Measurements from ENCODE around the gene BHLHE23. TPM values are rescaled to one million over a fixed set of nuclear protein-coding genes. Genes with fewer than 3 reads are reported as not detected.

The BHLHE23 gene
- total RNA-seq, 2 donors from 2014 or later, result not detected

DNA sequence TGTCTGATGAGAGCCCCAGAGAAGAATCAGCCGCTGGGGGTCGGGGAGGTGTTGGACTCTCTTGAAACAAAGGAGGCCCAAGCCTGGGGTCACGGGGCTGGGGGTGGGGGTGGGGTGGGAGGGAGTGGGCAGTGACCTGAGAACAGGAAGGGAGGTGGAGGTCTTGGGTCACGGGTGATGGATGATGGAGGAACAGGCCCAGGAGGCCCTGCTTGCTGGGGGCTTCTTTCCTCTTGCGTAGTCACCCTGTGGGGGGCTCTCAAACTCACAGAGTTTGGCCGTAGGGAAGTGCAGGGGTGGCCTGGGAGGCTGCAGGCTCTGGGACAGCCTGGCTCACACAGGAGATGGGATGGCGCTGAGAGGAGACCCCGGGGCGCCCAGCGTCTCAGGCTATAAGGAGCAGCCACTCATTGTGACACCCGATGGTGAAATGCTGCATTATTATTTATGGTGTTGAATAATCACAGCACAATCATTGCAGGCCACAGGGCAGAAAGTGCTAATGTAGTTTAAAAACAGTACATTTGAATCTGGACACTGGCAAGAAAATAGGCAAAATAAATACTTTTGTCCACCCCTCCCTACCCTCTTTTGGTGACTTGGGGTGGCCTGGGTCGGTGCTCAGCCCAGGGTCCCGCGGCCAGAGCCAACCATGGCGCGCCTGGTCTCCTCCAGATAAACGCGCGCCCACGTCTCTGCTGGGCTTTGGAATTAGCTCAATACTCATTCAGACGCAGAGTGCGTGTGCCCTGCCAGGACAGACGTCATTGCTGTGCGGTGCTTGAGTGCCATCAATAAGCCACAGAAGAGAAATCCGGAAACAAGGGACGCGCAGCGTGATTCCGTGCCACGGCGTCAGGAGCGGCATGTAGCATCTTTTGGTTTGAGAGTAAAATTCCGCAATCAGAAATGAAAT is 27.3 kb upstream of the BHLHE23 start:
- Histone ChIP-seq H3K4me3 (no peak overlapping the region), H3K4me1 (no peaks in the 10 kb centered on the region), H3K36me3 (no peaks in the 10 kb centered on the region), H3K27ac (no peak overlapping the region), H3K9me3 (no peaks in the 10 kb centered on the region), H3K27me3 (peaks cover 12% of the 10 kb centered on the region), H3K9ac (ENCODE audit: low read depth in 2 of 2, low read length in 2 of 2) (no peak overlapping the region)
- TF ChIP-seq, protein P1, sequence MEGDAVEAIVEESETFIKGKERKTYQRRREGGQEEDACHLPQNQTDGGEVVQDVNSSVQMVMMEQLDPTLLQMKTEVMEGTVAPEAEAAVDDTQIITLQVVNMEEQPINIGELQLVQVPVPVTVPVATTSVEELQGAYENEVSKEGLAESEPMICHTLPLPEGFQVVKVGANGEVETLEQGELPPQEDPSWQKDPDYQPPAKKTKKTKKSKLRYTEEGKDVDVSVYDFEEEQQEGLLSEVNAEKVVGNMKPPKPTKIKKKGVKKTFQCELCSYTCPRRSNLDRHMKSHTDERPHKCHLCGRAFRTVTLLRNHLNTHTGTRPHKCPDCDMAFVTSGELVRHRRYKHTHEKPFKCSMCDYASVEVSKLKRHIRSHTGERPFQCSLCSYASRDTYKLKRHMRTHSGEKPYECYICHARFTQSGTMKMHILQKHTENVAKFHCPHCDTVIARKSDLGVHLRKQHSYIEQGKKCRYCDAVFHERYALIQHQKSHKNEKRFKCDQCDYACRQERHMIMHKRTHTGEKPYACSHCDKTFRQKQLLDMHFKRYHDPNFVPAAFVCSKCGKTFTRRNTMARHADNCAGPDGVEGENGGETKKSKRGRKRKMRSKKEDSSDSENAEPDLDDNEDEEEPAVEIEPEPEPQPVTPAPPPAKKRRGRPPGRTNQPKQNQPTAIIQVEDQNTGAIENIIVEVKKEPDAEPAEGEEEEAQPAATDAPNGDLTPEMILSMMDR (IDR thresholded peaks at IDR 0.05), result no peak
- intact Hi-C loops (cut with DNase I), result no loop called here
- no peak for DNase-seq

DNA sequence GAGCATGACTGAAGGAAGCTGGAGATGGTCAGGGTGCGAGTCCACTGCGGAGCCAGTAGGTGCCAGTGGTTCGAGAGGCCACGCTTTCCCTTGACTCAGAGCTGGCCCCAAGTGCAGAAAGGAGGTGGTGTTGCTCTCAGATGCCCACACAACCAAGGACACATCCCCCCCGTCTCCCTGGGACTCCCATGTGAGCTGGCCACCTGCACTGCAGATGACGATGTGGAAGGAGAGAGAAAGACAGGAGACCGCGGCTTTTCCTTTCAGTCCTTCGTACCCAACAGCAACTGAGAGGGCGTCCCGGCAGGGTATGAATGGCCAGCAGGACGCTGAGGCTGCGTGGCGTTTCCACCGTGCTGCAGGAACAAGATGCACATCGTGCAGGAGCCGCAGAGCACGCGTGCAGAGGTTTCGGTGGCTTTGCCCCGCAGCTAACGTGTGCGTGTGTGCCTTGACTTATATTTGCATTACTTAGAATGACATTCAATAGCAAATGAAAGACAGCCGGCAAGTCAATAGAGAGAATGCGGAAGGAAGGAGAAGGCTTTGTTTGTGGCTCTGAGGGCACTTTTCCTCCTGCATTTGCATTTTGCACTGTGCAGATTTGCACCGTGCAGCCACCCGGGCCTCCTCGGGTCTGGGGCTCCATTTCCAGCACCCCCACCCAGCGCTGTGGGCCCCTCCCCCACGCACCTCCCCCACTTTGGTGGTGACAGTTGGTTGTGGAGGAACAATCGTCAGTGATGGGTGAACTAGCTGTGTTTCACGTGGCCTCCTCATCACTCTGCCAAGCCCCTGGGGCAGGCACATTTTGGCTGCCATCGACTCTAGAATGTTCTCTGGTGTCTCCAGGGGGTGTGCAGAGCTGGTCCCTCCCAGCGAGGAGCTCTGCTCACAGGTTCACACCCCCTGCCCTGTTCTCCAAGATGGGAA is 26.4 kb upstream of the BHLHE23 start:
- TF ChIP-seq, protein P1 (IDR thresholded peaks at IDR 0.05), result no peak
- no peak for DNase-seq
- H3K36me3 ChIP-seq, result no peaks in the 10 kb centered on the region
- H3K9ac ChIP-seq (ENCODE audit: low read depth in 2 of 2, low read length in 2 of 2), result no peak overlapping the region
- peaks cover 16% of the 10 kb centered on the region for H3K27me3 ChIP-seq
- intact Hi-C loops (cut with DNase I), result no loop called here
- H3K9me3 ChIP-seq, result no peaks in the 10 kb centered on the region
- no peaks in the 10 kb centered on the region for H3K4me1 ChIP-seq
- H3K4me3 ChIP-seq, result no peak overlapping the region
- no peak overlapping the region for H3K27ac ChIP-seq

DNA sequence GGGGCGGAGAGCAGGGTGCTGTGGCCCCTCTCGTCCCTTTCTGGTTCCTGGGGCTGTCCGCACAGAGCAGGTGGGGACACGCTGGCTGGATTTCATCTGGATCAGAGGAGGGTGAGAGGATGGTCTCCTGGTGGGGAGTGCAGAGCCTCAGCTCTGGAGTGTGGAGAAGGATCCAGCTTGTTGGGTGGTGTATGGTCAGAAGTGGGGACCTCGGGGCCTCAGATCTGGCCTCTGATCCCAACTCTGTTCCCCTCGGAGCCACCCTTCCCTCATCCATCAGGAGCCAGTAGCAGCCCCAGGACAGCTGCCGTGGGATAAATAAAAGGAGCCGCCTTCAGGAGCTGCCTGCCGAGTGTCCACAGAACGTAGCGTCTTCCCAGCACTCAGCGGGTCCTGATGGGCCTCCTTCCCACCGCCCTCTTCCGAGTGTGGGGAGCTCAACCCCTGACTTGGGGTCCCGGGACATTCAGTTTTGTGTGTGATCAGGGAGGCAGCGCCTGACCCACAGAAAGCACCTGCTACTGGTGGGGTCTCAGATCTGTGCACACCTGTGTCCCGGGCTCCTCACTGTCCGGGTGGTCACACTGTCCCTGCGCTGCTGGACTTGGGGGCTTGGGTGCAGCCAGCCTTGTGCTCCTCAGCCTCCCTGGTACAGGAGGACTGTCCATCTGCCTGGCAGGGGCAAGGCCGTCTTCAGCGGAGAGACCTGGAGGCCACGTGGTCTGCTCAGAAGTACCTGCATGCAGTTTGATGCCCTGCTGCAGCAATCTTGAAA is 25.4 kb upstream of the BHLHE23 start:
- Histone ChIP-seq H3K9ac (ENCODE audit: low read depth in 2 of 2, low read length in 2 of 2) (no peak overlapping the region), H3K27ac (no peak overlapping the region), H3K4me3 (no peak overlapping the region), H3K36me3 (no peaks in the 10 kb centered on the region), H3K27me3 (peaks cover 22% of the 10 kb centered on the region), H3K9me3 (no peaks in the 10 kb centered on the region), H3K4me1 (no peaks in the 10 kb centered on the region)
- TF ChIP-seq, protein P1 (IDR thresholded peaks at IDR 0.05), result no peak
- DNase-seq, result no peak
- intact Hi-C loops (cut with DNase I), result no loop called here

DNA sequence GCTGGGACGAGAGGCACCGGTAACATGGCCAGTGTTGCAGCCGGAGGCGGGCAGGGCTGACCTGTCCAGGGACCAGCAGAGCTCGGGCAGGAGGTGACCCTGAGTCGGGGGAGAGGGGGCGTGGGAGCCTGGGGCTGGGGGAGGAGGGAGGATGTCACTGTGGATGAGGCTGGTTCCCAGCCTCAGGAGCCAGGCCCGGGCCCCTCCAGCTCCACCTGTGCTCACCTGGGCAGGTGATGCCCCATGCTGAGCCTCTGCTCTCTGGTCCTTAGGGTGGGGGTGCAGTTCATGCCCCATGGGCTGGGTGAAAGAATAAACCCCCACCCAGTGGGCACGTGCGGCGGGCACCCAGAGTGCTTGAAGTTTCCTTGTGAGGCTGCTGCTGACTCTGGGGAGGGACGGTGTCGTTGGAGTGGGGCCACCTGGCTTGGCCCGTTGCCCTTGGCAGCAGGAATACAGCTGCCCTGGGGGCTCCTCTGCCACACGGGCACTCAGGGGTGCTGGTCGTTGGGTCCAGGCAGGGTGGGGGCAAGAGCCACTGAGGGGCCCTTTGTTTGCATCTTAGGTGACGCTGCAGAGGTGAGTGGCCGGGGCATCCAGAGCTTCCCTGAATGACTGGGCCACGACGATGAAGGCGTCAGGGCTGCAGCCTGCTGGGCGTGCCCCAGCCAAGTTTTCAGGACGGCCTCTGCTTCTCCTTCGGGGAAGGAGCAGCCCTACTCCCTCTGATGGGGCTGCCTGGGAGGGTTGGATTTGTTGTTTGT is 24.7 kb upstream of the BHLHE23 start:
- Histone ChIP-seq H3K9ac (ENCODE audit: low read depth in 2 of 2, low read length in 2 of 2) (no peak overlapping the region), H3K27me3 (peaks cover 28% of the 10 kb centered on the region)
- DNase-seq, result no peak

More for the DNA sequence above, 24.7 kb upstream of the BHLHE23 start:
- TF ChIP-seq, protein P1 (IDR thresholded peaks at IDR 0.05), result no peak
- intact Hi-C loops (cut with DNase I), result no loop called here
- Histone ChIP-seq H3K27ac (no peak overlapping the region), H3K4me1 (no peaks in the 10 kb centered on the region), H3K9me3 (no peaks in the 10 kb centered on the region), H3K36me3 (no peaks in the 10 kb centered on the region), H3K4me3 (no peak overlapping the region)
